HG03469 (cell line): ENCODE measurements around the gene PTS.

Source experiments
- ATAC-seq: cut with Tn5 transposase; IDR thresholded peaks from one replicate; pipeline ENCODE4 v1.9.1; 2021; ENCODE audit warnings: mild to moderate bottlenecking, moderate library complexity, moderate number of reproducible peaks; ENCODE audit not compliant: unreplicated experiment

The PTS gene

GRCh38 chr11:112221274-112221835 is 4.9 kb upstream of the PTS start:
- ATAC-seq = no peak

- ATAC-seq = no peak
Observed at GRCh38 chr11:112222303-112222702, 3.9 kb upstream of the PTS start.

GRCh38 chr11:112223121-112223520 is 3.1 kb upstream of the PTS start:
- ATAC-seq = no peak

- no peak for ATAC-seq
Observed at GRCh38 chr11:112223754-112224532, 2.3 kb upstream of the PTS start.

- no peak for ATAC-seq
Observed at GRCh38 chr11:112225753-112226061, 521 bp upstream of the PTS start.

GRCh38 chr11:112226831-112227401 is 688 bp downstream of the PTS start:
- ATAC-seq = no peak

- ATAC-seq = no peak
Observed at GRCh38 chr11:112227471-112227870, 1.2 kb downstream of the PTS start.

- ATAC-seq = no peak
Observed at GRCh38 chr11:112228706-112229105, 2.5 kb downstream of the PTS start.

GRCh38 chr11:112229159-112229558 is 2.9 kb downstream of the PTS start:
- ATAC-seq = no peak

- no peak for ATAC-seq
Observed at GRCh38 chr11:112229746-112230433, 3.7 kb downstream of the PTS start.

- no peak for ATAC-seq
Observed at GRCh38 chr11:112231952-112232351, 5.7 kb downstream of the PTS start.

GRCh38 chr11:112235750-112236390 is 9.6 kb downstream of the PTS start:
- ATAC-seq = no peak

GRCh38 chr11:112237451-112237850 is 11.2 kb downstream of the PTS start:
- ATAC-seq = no peak

GRCh38 chr11:112238041-112238440 is 11.8 kb downstream of the PTS start:
- ATAC-seq = no peak

GRCh38 chr11:112241486-112241885 is 15.3 kb downstream of the PTS start:
- no peak for ATAC-seq

GRCh38 chr11:112247201-112247600 is 21.0 kb downstream of the PTS start:
- ATAC-seq = no peak

- no peak for ATAC-seq
Observed at GRCh38 chr11:112248201-112248600, 22.0 kb downstream of the PTS start.

GRCh38 chr11:112249871-112250610 is 23.8 kb downstream of the PTS start:
- no peak for ATAC-seq

GRCh38 chr11:112253605-112254242 is 27.5 kb downstream of the PTS start:
- no peak for ATAC-seq

GRCh38 chr11:112255067-112255720 is 29.0 kb downstream of the PTS start:
- ATAC-seq = no peak
